Lower lobe of right lung (tissue), 2 donors: Measurements from ENCODE around the gene LMBRD1. TPM values are rescaled to one million over a fixed set of nuclear protein-coding genes. Genes with fewer than 3 reads are reported as not detected.

Experiments used
- ATAC-seq, 2 donors: fragments of 200-7000 bp; cut with Tn5 transposase; one replicate each; pipeline ENCODE4 v1.9.1; 2020 to 2022; ENCODE audit warnings: mild to moderate bottlenecking in 2 of 2, moderate library complexity in 2 of 2
- DNase-seq: peaks from one replicate; pipeline ENCODE4 v3.0.0-alpha.2; 2020
- H3K27ac ChIP-seq: fragments of 200-600 bp; one replicate; pipeline ENCODE4 v1.8.0; 2022
- H3K27me3 ChIP-seq: fragments of 200-600 bp; one replicate; pipeline ENCODE4 v1.8.0; 2022; ENCODE audit warnings: low read depth
- H3K36me3 ChIP-seq: fragments of 200-600 bp; one replicate; pipeline ENCODE4 v1.8.0; 2022; ENCODE audit warnings: mild to moderate bottlenecking
- H3K4me1 ChIP-seq: fragments of 200-600 bp; one replicate; pipeline ENCODE4 v1.8.0; 2022
- H3K4me3 ChIP-seq: fragments of 200-600 bp; one replicate; pipeline ENCODE4 v1.8.0; 2022; ENCODE audit warnings: mild to moderate bottlenecking
- H3K9me3 ChIP-seq: fragments of 200-600 bp; one replicate; pipeline ENCODE4 v1.8.0; 2022
- CTCF ChIP-seq: fragments of 200-600 bp; IDR thresholded peaks from one replicate; pipeline ENCODE4 v1.8.0; 2022; ENCODE audit warnings: antibody characterized with exemption, mild to moderate bottlenecking
- intact Hi-C: fragments of 100-400 bp; cut with DNase I; formaldehyde crosslinking; loops from one replicate; pipeline ENCODE4 v1.11.0; 2022
- total RNA-seq: library from RNA; stranded (reverse); fragmentation: NEBNext Ultra II Directional; extraction: Animal tissue kit (Norgen Biotek cat#: 25700); gene quantifications from one replicate; pipeline ENCODE4 v1.2.1, GENCODE V29; 2021
- donor health status: DM: no; HTN: yes; CAD: no; lungs with severe emphysema.

The LMBRD1 gene
- total RNA-seq, 1 donor from 2014 or later = 68.0 TPM

- intact Hi-C loops = no loop called here
- H3K36me3 ChIP-seq = no peaks in the 10 kb centered on the region
- no peaks in the 10 kb centered on the region for H3K27me3 ChIP-seq
- no peak for TF ChIP-seq CTCF
- no peaks in the 10 kb centered on the region for H3K9me3 ChIP-seq
- H3K4me3 ChIP-seq = no peak overlapping the region
- no peak overlapping the region for H3K27ac ChIP-seq
- DNase-seq (no peak), ATAC-seq (no peak)
- no peaks in the 10 kb centered on the region for H3K4me1 ChIP-seq
Observed at GRCh38 chr6:69763763-69764162, 33.0 kb downstream of the LMBRD1 start.

- TF ChIP-seq CTCF = no peak
- Histone ChIP-seq H3K36me3 (no peaks in the 10 kb centered on the region), H3K27ac (no peak overlapping the region), H3K27me3 (no peaks in the 10 kb centered on the region), H3K4me1 (no peaks in the 10 kb centered on the region), H3K4me3 (no peak overlapping the region), H3K9me3 (no peaks in the 10 kb centered on the region)
- ATAC-seq (no peak), DNase-seq (no peak)
- intact Hi-C loops = no loop called here
Observed at GRCh38 chr6:69761853-69762252, 35.0 kb downstream of the LMBRD1 start.

- H3K4me1 ChIP-seq = no peaks in the 10 kb centered on the region
- intact Hi-C loops = no loop called here
- H3K4me3 ChIP-seq = no peak overlapping the region
- ATAC-seq = no peak
- no peaks in the 10 kb centered on the region for H3K9me3 ChIP-seq
- H3K27ac ChIP-seq = no peak overlapping the region
- no peaks in the 10 kb centered on the region for H3K36me3 ChIP-seq
- H3K27me3 ChIP-seq = no peaks in the 10 kb centered on the region
- no peak for TF ChIP-seq CTCF
- no peak for DNase-seq
Observed at GRCh38 chr6:69758214-69758613, 38.6 kb downstream of the LMBRD1 start.

GRCh38 chr6:69756907-69757306 lies 39.9 kb downstream of the LMBRD1 start:
- DNase-seq (no peak), ATAC-seq (no peak)
- Histone ChIP-seq H3K4me1 (no peaks in the 10 kb centered on the region), H3K36me3 (no peaks in the 10 kb centered on the region), H3K27ac (no peak overlapping the region), H3K4me3 (no peak overlapping the region), H3K27me3 (no peaks in the 10 kb centered on the region), H3K9me3 (no peaks in the 10 kb centered on the region)
- intact Hi-C loops = no loop called here
- no peak for TF ChIP-seq CTCF

GRCh38 chr6:69756366-69756765 lies 40.4 kb downstream of the LMBRD1 start:
- Histone ChIP-seq H3K27ac (no peak overlapping the region), H3K27me3 (no peaks in the 10 kb centered on the region), H3K36me3 (no peaks in the 10 kb centered on the region), H3K9me3 (no peaks in the 10 kb centered on the region), H3K4me3 (no peak overlapping the region), H3K4me1 (no peaks in the 10 kb centered on the region)
- no peak for ATAC-seq
- TF ChIP-seq CTCF = no peak
- intact Hi-C loops = no loop called here
- DNase-seq = no peak

GRCh38 chr6:69735027-69735426 lies 61.8 kb downstream of the LMBRD1 start:
- H3K27ac ChIP-seq = no peak overlapping the region
- no peaks in the 10 kb centered on the region for H3K27me3 ChIP-seq
- no peaks in the 10 kb centered on the region for H3K9me3 ChIP-seq
- DNase-seq (no peak), ATAC-seq (no peak)
- no peaks in the 10 kb centered on the region for H3K4me1 ChIP-seq
- intact Hi-C loops = no loop called here
- H3K36me3 ChIP-seq = peaks cover 27% of the 10 kb centered on the region
- TF ChIP-seq CTCF = no peak
- H3K4me3 ChIP-seq = no peak overlapping the region
